AG04450 (cell line): Measurements from ENCODE around the gene DGKI. TPM values are rescaled to one million over a fixed set of nuclear protein-coding genes. Genes with fewer than 3 reads are reported as not detected.

Experiments
- CTCF ChIA-PET: fragments of 300-600, 350-600 bp; formaldehyde crosslinking; extraction: SDS; loops from one replicate; lab custom pipeline; 2022; ENCODE audit warnings: antibody characterized with exemption, inconsistent platforms; lab: Charles Lee
- POLR2A ChIA-PET: fragments of 350-600 bp; formaldehyde crosslinking; extraction: SDS; loops from one replicate; lab custom pipeline; 2021; ENCODE audit warnings: antibody characterized with exemption, inconsistent platforms; lab: Yijun Ruan, JAX
- DNase-seq: peaks from one replicate; pipeline ENCODE4 v3.0.0-alpha.2; 2011; ENCODE audit warnings: low read depth, low spot score
- H3K27ac ChIP-seq: one replicate; pipeline ENCODE4 v1.5.1; 2012; ENCODE audit warnings: low read depth, low read length, control low read depth
- H3K27me3 ChIP-seq: one replicate; pipeline ENCODE4 v1.6.0; 2012; ENCODE audit warnings: low read length; ENCODE audit not compliant: control insufficient read depth, insufficient read depth
- H3K4me3 ChIP-seq: 2 replicates; pipeline ENCODE4 v1.5.1; 2011; ENCODE audit warnings: mild to moderate bottlenecking, low read depth, low read length, control low read depth
- H3K9me3 ChIP-seq: 2 replicates; pipeline ENCODE4 v1.5.1; 2012; ENCODE audit warnings: low read length; ENCODE audit not compliant: control insufficient read depth, insufficient read depth
- polyA plus RNA-seq: library from polyadenylated mRNA; depleted of rRNA; stranded (reverse); fragments of >200 nt; gene quantifications from 2 replicates; pipeline ENCODE4 v1.2.3, GENCODE V29; 2011
- TF ChIP-seq, protein P1 (sequence below): IDR thresholded peaks from 2 replicates; pipeline ENCODE4 v1.5.1; 2011; ENCODE audit warnings: low read depth, low read length, control low read depth, inconsistent platforms

Gene DGKI
- polyA plus RNA-seq, 1 experiment, result 3.1 TPM

DNA sequence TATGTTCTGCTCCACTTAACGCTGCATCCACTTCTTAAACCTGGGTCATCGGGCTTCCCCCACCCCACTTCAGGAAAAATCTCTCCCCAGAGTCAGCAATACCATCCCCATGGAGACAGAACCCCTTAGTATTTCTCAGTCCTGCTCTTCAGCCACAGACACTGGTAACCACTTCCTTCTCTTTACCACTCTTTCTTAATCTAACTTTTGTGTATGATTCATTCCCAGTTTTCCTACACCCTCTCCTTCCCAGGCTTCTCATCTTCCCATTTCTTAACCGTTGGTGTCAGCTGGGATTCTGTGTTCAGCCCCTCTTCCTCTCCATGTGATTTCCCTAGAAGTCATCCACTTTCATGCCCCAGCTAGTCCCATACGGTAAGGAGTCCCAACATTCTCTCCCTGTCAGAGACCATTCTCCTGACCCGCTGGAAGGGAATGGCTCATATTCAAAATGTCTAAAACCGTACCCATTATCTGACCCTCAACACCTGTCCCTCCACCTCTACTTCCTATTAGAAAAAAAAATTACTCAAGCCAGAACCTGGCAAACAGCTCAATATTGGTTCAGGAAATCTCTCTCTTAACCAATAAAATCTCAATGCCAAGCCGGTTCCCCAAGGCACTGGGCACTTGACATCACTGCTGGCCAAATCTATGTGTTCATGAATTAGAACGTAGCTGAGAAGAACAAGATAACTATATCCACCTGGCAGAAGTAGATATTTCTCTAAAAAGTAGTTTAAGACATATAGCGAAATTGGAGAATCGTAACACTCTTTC is 89.4 kb downstream of the DGKI start:
- CTCF ChIA-PET, result no interaction called here
- H3K4me3 ChIP-seq, result no peak overlapping the region
- H3K27ac ChIP-seq, result no peak overlapping the region
- POLR2A ChIA-PET, result no interaction called here
- TF ChIP-seq, protein P1, sequence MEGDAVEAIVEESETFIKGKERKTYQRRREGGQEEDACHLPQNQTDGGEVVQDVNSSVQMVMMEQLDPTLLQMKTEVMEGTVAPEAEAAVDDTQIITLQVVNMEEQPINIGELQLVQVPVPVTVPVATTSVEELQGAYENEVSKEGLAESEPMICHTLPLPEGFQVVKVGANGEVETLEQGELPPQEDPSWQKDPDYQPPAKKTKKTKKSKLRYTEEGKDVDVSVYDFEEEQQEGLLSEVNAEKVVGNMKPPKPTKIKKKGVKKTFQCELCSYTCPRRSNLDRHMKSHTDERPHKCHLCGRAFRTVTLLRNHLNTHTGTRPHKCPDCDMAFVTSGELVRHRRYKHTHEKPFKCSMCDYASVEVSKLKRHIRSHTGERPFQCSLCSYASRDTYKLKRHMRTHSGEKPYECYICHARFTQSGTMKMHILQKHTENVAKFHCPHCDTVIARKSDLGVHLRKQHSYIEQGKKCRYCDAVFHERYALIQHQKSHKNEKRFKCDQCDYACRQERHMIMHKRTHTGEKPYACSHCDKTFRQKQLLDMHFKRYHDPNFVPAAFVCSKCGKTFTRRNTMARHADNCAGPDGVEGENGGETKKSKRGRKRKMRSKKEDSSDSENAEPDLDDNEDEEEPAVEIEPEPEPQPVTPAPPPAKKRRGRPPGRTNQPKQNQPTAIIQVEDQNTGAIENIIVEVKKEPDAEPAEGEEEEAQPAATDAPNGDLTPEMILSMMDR, result no peak
- no peaks in the 10 kb centered on the region for H3K27me3 ChIP-seq
- H3K9me3 ChIP-seq, result no peaks in the 10 kb centered on the region
- no peak for DNase-seq

DNA sequence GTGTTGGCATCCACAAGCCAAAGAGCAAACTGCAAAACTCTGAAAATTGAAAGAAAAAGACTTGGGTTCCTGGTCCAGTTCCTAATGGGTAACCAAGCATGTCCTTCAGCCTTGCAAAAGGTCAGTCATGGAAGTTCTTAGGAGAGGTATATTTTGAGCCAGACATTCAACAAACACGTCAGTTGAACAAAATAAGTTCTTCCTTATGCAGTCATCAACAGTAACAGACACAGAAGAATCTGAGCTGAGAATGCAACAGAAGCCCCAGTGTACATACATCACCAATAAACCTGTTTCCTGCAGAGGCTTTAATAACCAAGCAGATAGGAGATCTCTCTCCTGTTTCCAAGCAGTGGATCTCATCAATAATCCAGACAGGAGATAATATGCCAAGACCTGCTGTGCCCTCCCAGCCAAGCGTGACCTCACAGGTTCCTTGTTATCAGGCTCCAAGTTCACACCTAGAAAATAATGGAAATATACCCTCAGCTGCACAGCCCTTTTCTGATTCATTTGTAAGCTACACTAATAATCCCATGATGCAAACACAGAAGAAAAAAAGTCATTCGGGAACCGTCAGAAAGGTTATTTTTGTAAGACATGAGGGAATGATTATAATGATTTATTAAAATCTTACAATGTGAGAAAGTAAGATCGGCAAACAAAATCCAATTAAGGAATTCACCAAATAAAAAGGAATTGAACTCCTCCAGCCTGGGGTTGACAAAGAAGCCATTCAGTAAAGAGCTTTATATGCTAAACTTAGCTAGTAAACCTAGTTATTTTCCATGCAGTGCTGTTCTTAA is 90.7 kb downstream of the DGKI start:
- POLR2A ChIA-PET, result no interaction called here

DNA sequence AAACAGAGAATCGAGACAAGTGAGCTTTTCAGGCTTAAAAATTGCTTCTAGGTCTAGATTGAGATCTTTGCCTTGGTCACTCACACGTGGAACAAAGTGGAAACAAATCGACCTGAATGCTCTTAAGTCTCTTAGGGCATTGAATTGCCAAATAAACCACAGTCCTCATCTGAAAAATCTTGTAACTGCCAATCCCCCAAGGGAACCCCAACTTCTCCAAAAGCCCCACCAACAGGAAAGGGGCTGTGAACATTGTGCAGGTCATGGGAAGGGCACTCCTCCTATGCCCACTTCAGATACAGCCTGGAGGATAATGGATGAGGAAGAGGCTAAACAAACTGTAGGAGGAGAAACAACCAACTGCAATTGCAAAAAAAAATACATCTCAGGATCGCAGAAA is 91.3 kb downstream of the DGKI start:
- H3K27me3 ChIP-seq, result no peaks in the 10 kb centered on the region
- H3K9me3 ChIP-seq, result no peaks in the 10 kb centered on the region
- no peak for DNase-seq
- TF ChIP-seq, protein P1, result no peak
- H3K27ac ChIP-seq, result no peak overlapping the region
- CTCF ChIA-PET, result interaction anchor here (1.2 to 1.9 kb wide), 2 partner anchors 99 to 129 kb away, joined by 3 to 4 read pairs; no protein-coding TSS in a partner anchor
- POLR2A ChIA-PET, result no interaction called here
- H3K4me3 ChIP-seq, result no peak overlapping the region

More for the DNA sequence above, 90.7 kb downstream of the DGKI start:
- Histone ChIP-seq H3K9me3 (no peaks in the 10 kb centered on the region), H3K27me3 (no peaks in the 10 kb centered on the region), H3K27ac (no peak overlapping the region), H3K4me3 (no peak overlapping the region)
- DNase-seq, result no peak
- TF ChIP-seq, protein P1, result no peak
- CTCF ChIA-PET, result interaction anchor here (0.7 to 1.9 kb wide), 2 partner anchors 45 to 130 kb away, joined by 3 to 4 read pairs; no protein-coding TSS in a partner anchor

DNA sequence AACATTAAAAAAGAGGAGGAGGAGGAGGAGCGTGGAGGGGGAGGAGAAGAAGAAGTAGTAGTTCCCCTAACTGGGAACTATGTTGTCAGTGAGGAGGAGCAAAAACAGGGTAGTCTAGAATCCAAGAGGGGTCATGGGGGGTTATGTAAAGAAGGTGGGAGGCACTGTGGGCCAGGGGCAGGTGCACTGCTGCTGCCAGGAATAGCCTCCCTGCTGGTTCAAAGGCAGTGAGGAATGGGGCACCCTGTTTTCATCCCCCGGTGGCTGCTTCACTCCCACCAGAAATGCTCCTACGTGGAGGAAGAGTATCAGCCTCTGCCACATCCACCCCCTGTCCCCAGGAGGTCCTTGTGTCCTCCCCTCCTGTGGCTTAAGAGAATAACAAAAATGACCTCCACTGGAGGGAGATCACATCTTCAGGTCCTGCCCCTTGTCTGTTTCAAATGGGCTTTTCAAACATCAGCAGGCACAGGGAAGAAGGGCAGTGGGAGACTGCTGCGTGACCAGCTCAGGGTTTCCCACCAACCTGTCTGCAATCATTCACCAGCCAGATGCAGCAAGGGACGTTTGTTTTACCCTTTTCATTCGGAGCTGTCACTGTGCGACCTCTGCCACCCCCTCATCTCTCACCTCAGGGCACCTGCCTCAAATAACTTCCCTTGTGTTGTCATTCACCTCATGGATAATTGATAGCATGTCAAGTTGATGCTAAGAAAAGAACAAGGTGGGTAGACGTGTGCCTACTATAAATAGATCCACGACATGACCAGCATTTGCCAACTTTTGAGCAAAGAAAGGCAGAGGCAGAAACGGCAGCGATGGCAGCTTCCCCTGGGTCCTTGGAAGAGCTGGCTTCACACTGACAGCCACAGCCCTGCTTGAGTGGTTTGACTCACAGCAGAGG is 92.6 kb downstream of the DGKI start:
- no peak overlapping the region for H3K27ac ChIP-seq
- H3K9me3 ChIP-seq, result no peaks in the 10 kb centered on the region
- DNase-seq, result no peak
- POLR2A ChIA-PET, result no interaction called here
- CTCF ChIA-PET, result interaction anchor here (1.2 to 1.9 kb wide), 2 partner anchors 98 to 128 kb away, joined by 3 to 4 read pairs; no protein-coding TSS in a partner anchor
- TF ChIP-seq, protein P1, result no peak
- peaks cover 2% of the 10 kb centered on the region for H3K27me3 ChIP-seq
- H3K4me3 ChIP-seq, result no peak overlapping the region
